Fibroblast of lung (primary cell): ENCODE data around the gene PATE1. TPM values are rescaled to one million over a fixed set of nuclear protein-coding genes. Genes with fewer than 3 reads are reported as not detected.
"Not testable (repeated sequence)": the region's sequence is repeated elsewhere in the genome, so short reads cannot be mapped to it uniquely, and the experiment has no call there.

Experiments used
- DNase-seq, 2 donors: peaks; one replicate each; pipeline versions ENCODE4 v3.0.0 to v3.0.0-alpha.2; 2010; ENCODE audit warnings: low read depth in 2 of 2
- H2AFZ ChIP-seq: 2 replicates; pipeline ENCODE4 v1.5.1; 2012; ENCODE audit warnings: low read length, control low read depth, inconsistent platforms
- H3K27ac ChIP-seq: 2 replicates; pipeline ENCODE4 v1.5.1; 2011; ENCODE audit warnings: low read length, control low read depth; ENCODE audit not compliant: insufficient read depth
- H3K27me3 ChIP-seq: 2 replicates; pipeline ENCODE4 v1.5.1; 2011; ENCODE audit warnings: mild to moderate bottlenecking, low read length; ENCODE audit not compliant: control insufficient read depth, insufficient read depth
- H3K36me3 ChIP-seq: 2 replicates; pipeline ENCODE4 v1.5.1; 2011; ENCODE audit warnings: low read length; ENCODE audit not compliant: control insufficient read depth, insufficient read depth
- H3K4me1 ChIP-seq: 2 replicates; pipeline ENCODE4 v1.5.1; 2011; ENCODE audit warnings: low read length; ENCODE audit not compliant: control insufficient read depth, insufficient read depth; ENCODE audit errors: extremely low read depth
- H3K4me2 ChIP-seq: 2 replicates; pipeline ENCODE4 v1.5.1; 2011; ENCODE audit warnings: low read length, control low read depth; ENCODE audit not compliant: insufficient read depth; ENCODE audit errors: extremely low read depth
- H3K4me3 ChIP-seq, 4 experiments: fragments of 200-600 bp in 1 of 4; sonication (generic) in 1 of 4; replicated peaks in 1 of 4; 2 replicates each; pipeline ENCODE4 v1.5.1; 2011 to 2016; ENCODE audit warnings: low read length in 4 of 4, low read depth in 3 of 4, mild to moderate bottlenecking in 3 of 4, control low read depth in 2 of 4, inconsistent platforms in 1 of 4, mixed read lengths in 1 of 4; ENCODE audit not compliant: insufficient read depth in 1 of 4; ENCODE audit errors: control extremely low read depth in 1 of 4
- H3K79me2 ChIP-seq: 2 replicates; pipeline ENCODE4 v1.5.1; 2012; ENCODE audit warnings: mild to moderate bottlenecking, low read length, inconsistent platforms; ENCODE audit not compliant: control insufficient read depth, insufficient read depth
- H3K9ac ChIP-seq: 2 replicates; pipeline ENCODE4 v1.5.1; 2011; ENCODE audit warnings: mild to moderate bottlenecking, low read length, control low read depth; ENCODE audit not compliant: insufficient read depth
- H3K9me3 ChIP-seq: 2 replicates; pipeline ENCODE4 v1.5.1; 2012; ENCODE audit warnings: low read depth, low read length; ENCODE audit not compliant: control insufficient read depth, insufficient read depth
- H4K20me1 ChIP-seq: 2 replicates; pipeline ENCODE4 v1.5.1; 2011; ENCODE audit warnings: low read length; ENCODE audit not compliant: control insufficient read depth, insufficient read depth; ENCODE audit errors: extremely low read depth
- EZH2 ChIP-seq: IDR thresholded peaks from 2 replicates; pipeline ENCODE4 v1.5.1; 2012; ENCODE audit warnings: low read length, control low read depth, mild to moderate bottlenecking; ENCODE audit errors: missing control alignments
- polyA minus RNA-seq: library from RNA; depleted of rRNA, polyadenylated mRNA; stranded (reverse); fragments of >200 nt; gene quantifications from 2 replicates; pipeline ENCODE4 v1.2.3, GENCODE V29; 2011; ENCODE audit warnings: low replicate concordance
- polyA plus RNA-seq, 2 donors: library from polyadenylated mRNA; depleted of rRNA in 1 of 2; stranded (reverse) in 1 of 2; unstranded in 1 of 2; fragments of >200 nt; gene quantifications; 2 replicates each; pipeline ENCODE4 v1.2.1, GENCODE V29; 2011 to 2012; ENCODE audit warnings: missing spikeins in 1 of 2
- total RNA-seq: library from RNA; depleted of rRNA; stranded (reverse); fragments of >200 nt; gene quantifications from 2 replicates; pipeline ENCODE4 v1.2.1, GENCODE V29; 2014
- TF ChIP-seq, protein P1 (sequence below), 2 donors: IDR thresholded peaks in 1 of 2; conservative IDR thresholded peaks in 1 of 2; 1 replicate in 1 of 2; 2 replicates in 1 of 2; pipeline ENCODE4 v1.5.1; 2011 to 2012; ENCODE audit warnings: low read length in 2 of 2, control low read depth in 1 of 2, inconsistent platforms in 1 of 2, low read depth in 1 of 2, mild to moderate bottlenecking in 1 of 2

The PATE1 gene
- total RNA-seq (not detected in 2 replicates), polyA plus RNA-seq (not detected in 2 replicates), polyA minus RNA-seq (not detected in 2 replicates)
- polyA plus RNA-seq (2012), result not detected in 2 replicates

DNA sequence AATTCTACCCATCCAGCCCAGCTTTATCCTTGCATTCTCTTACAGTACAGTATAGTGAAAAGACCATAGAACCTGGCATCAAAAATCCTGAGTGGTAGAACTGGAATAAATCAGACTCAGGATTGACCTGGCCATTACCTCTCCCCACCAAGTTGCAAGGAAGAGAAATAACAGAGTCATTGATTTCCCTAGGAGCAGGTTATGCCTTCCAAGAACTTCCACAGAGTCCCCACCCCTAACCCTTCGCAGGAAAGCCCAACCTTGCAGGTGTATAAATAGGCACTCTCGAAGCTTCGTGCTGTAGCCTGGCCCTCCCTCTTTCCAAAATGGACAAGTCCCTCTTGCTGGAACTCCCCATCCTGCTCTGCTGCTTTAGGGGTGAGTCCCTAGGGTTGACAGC is at the start of gene PATE1:
Gene PATE1 (plus strand): TSS at position 301 of the 400 bp plus-strand sequence. CDS start 26 bp downstream, at position 327.
- no peak for DNase-seq
- no peaks in the 10 kb centered on the region for H3K36me3 ChIP-seq
- H4K20me1 ChIP-seq, result no peaks in the 10 kb centered on the region
- no peak within 1 kb of the TSS for H2AFZ ChIP-seq
- no peak within 1 kb of the TSS for H3K4me3 ChIP-seq
- H3K4me2 ChIP-seq, result no peak within 1 kb of the TSS
- no peaks in the 10 kb centered on the region for H3K79me2 ChIP-seq
- no peak within 1 kb of the TSS for H3K27ac ChIP-seq
- no peaks in the 10 kb centered on the region for H3K9me3 ChIP-seq
- H3K4me1 ChIP-seq, result no peaks in the 10 kb centered on the region
- no peaks in the 10 kb centered on the region for H3K27me3 ChIP-seq
- no peak within 1 kb of the TSS for H3K9ac ChIP-seq
- TF ChIP-seq EZH2, result no peak
- TF ChIP-seq, protein P1, sequence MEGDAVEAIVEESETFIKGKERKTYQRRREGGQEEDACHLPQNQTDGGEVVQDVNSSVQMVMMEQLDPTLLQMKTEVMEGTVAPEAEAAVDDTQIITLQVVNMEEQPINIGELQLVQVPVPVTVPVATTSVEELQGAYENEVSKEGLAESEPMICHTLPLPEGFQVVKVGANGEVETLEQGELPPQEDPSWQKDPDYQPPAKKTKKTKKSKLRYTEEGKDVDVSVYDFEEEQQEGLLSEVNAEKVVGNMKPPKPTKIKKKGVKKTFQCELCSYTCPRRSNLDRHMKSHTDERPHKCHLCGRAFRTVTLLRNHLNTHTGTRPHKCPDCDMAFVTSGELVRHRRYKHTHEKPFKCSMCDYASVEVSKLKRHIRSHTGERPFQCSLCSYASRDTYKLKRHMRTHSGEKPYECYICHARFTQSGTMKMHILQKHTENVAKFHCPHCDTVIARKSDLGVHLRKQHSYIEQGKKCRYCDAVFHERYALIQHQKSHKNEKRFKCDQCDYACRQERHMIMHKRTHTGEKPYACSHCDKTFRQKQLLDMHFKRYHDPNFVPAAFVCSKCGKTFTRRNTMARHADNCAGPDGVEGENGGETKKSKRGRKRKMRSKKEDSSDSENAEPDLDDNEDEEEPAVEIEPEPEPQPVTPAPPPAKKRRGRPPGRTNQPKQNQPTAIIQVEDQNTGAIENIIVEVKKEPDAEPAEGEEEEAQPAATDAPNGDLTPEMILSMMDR (conservative IDR thresholded peaks at IDR 0.05 in 1 of 2, IDR thresholded peaks at IDR 0.05 in 1 of 2; ENCODE audit: low read depth in 1 of 2, low read length in 2 of 2), result no peak

DNA sequence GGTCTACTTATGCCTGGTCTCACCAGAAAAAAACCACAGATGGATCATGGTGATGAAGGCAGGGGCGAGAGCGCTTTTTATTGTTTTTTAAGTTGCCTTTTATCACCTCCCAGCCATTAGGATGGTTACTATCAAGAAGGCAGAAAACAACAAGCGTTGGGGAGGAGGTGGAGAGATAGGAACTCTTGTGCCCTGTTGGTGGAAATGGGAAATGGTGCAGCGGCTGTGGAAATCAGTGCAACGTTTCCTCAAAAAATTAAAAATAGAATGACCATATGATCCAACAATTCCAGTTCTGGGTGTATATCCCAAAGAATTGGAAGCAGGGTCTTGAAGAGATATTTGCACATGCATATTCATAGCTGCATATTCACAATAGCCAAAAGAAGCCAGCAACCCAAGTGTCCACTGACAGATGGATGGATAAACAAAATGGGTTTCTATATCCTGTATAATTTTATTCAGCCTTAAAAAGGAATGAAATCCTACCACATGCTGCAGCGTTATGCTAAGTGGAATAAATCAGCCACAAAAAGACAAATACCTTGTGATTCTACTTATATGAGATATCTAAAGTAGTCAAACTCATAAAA is 45.0 kb upstream of the PATE1 start:
- H3K9ac ChIP-seq, result no peak overlapping the region
- no peak overlapping the region for H3K27ac ChIP-seq
- no peaks in the 10 kb centered on the region for H3K36me3 ChIP-seq
- H3K4me2 ChIP-seq, result no peak overlapping the region
- no peak for TF ChIP-seq EZH2
- TF ChIP-seq, protein P1 (conservative IDR thresholded peaks at IDR 0.05 in 1 of 2, IDR thresholded peaks at IDR 0.05 in 1 of 2; ENCODE audit: low read depth in 1 of 2, low read length in 2 of 2), result no peak
- H4K20me1 ChIP-seq, result no peaks in the 10 kb centered on the region
- no peaks in the 10 kb centered on the region for H3K27me3 ChIP-seq
- no peak overlapping the region for H3K4me3 ChIP-seq
- no peak for DNase-seq
- H3K9me3 ChIP-seq, result no peaks in the 10 kb centered on the region
- no peaks in the 10 kb centered on the region for H3K79me2 ChIP-seq
- no peaks in the 10 kb centered on the region for H3K4me1 ChIP-seq
- H2AFZ ChIP-seq, result no peak overlapping the region

- no peaks in the 10 kb centered on the region for H3K79me2 ChIP-seq
- TF ChIP-seq EZH2, result no peak
- TF ChIP-seq, protein P1 (conservative IDR thresholded peaks at IDR 0.05 in 1 of 2, IDR thresholded peaks at IDR 0.05 in 1 of 2; ENCODE audit: low read depth in 1 of 2, low read length in 2 of 2), result no peak
- H3K9ac ChIP-seq, result no peak overlapping the region
- no peaks in the 10 kb centered on the region for H3K9me3 ChIP-seq
- H3K4me3 ChIP-seq, result no peak overlapping the region
- H3K27me3 ChIP-seq, result no peaks in the 10 kb centered on the region
- no peaks in the 10 kb centered on the region for H3K4me1 ChIP-seq
- no peaks in the 10 kb centered on the region for H3K36me3 ChIP-seq
- H3K4me2 ChIP-seq, result no peak overlapping the region
- DNase-seq, result no peak
- no peaks in the 10 kb centered on the region for H4K20me1 ChIP-seq
- no peak overlapping the region for H3K27ac ChIP-seq
- no peak overlapping the region for H2AFZ ChIP-seq
Observed at GRCh38 chr11:125701858-125702621, 44.0 kb upstream of the PATE1 start.

DNA sequence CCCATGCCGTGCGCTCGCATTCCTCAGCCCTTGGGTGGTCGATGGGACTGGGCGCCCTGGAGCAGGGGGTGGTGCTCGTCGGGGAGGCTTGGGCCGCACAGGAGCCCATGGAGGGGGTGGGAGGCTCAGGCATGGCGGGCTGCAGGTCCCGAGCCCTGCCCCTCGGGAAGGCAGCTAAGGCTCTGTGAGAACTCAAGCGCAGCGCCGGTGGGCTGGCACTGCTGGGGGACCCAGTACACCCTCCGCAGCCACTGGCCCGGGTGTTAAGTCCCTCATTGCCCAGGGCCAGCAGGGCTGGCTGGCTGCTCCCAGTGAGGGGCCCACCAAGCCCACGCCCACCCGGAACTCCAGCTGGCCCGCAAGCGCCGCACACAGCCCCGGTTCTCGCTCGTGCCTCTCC is 41.4 kb upstream of the PATE1 start:
- H3K4me2 ChIP-seq, H3K27ac ChIP-seq, H3K36me3 ChIP-seq, H3K27me3 ChIP-seq, H3K4me1 ChIP-seq, H2AFZ ChIP-seq, H3K79me2 ChIP-seq, H3K4me3 ChIP-seq, H3K9me3 ChIP-seq, H4K20me1 ChIP-seq, H3K9ac ChIP-seq, DNase-seq: not testable (repeated sequence)
